ENCODE results near the gene TEX22.

DNA sequence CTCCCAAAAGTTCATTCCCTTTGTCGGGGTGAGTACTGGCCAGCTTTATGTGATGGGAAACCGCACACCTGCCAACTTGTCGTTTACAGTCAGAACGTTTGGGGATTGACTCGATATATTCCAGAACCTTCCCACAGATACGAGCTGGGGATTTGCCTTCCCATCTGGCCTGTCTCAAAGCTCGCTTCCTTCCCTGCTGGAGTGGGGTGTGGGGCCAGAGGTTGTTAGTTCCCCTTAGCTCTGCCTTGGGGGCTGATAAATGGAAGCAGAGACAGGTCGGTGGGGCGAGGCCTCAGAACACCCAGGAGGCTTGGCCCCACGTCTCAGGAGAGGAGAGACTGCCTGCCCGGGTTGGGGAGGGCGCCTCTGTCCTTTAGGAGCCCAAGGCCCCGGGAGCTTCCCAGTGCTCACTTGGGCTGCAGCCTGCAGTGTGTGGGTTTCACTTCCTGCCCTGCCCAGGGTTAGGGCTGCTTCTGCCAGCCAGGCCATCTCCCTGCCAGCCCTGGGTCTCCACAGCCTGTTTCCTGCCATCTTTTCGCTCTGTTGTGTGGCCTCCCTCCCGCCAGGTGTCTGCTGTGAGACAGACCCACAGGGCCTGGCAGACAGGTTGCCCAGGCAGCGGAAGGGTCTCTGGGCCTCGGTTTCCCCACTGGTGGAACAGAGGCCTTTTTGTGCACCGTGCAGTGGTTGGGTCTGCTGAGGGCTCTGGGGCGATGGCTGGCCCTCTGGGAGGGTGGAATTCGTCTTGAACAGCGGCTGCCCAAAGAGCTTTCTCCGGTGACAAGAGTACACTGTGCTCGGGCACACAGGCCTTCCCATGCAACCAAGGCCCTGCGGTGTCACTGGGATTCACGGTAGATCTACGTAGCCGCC is 8.1 kb upstream of the TEX22 start:
- TF ChIP-seq POLR2A (IDR thresholded peaks at IDR 0.05), result no peak
- TF ChIP-seq, protein P1, sequence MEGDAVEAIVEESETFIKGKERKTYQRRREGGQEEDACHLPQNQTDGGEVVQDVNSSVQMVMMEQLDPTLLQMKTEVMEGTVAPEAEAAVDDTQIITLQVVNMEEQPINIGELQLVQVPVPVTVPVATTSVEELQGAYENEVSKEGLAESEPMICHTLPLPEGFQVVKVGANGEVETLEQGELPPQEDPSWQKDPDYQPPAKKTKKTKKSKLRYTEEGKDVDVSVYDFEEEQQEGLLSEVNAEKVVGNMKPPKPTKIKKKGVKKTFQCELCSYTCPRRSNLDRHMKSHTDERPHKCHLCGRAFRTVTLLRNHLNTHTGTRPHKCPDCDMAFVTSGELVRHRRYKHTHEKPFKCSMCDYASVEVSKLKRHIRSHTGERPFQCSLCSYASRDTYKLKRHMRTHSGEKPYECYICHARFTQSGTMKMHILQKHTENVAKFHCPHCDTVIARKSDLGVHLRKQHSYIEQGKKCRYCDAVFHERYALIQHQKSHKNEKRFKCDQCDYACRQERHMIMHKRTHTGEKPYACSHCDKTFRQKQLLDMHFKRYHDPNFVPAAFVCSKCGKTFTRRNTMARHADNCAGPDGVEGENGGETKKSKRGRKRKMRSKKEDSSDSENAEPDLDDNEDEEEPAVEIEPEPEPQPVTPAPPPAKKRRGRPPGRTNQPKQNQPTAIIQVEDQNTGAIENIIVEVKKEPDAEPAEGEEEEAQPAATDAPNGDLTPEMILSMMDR (IDR thresholded peaks at IDR 0.05 in 4 of 5, conservative IDR thresholded peaks at IDR 0.05 in 1 of 5), result no peak

All from gastrocnemius medialis (tissue), 4 donors.